Gastroesophageal sphincter (tissue), 4 donors: ENCODE data around the gene GEMIN5. TPM values are rescaled to one million over a fixed set of nuclear protein-coding genes. Genes with fewer than 3 reads are reported as not detected.
A peak's percentile ranks its signal among the peaks of the same experiment; 100 is the strongest.
"Not testable (repeated sequence)": the region's sequence is repeated elsewhere in the genome, so short reads cannot be mapped to it uniquely, and the experiment has no call there.

Experiments used
- ATAC-seq: fragments of 150-250 bp; one replicate; pipeline ENCODE4 v1.9.1; 2016; ENCODE audit warnings: mild to moderate bottlenecking, moderate library complexity
- H3K27ac ChIP-seq, 4 donors: fragments of 200-600 bp; sonication (generic) in 3 of 4; 1 replicate in 3 of 4; 2 replicates in 1 of 4; pipeline ENCODE4 v1.5.1; 2016 to 2019
- H3K27me3 ChIP-seq: fragments of 200-600 bp; sonication (generic); one replicate; pipeline ENCODE4 v1.5.1; 2019
- H3K36me3 ChIP-seq, 2 donors: fragments of 200-600 bp; sonication (generic); one replicate each; pipeline ENCODE4 v1.5.1; 2019; ENCODE audit warnings: control low read depth in 1 of 2
- H3K4me1 ChIP-seq, 3 donors: fragments of 200-600 bp; sonication (generic); 1 replicate in 2 of 3; 2 replicates in 1 of 3; pipeline ENCODE4 v1.5.1; 2016 to 2019; ENCODE audit warnings: control low read depth in 2 of 3
- H3K4me3 ChIP-seq, 2 donors: fragments of 200-600 bp; sonication (generic); one replicate each; pipeline ENCODE4 v1.5.1; 2019; ENCODE audit warnings: mild to moderate bottlenecking in 1 of 2, moderate library complexity in 1 of 2
- H3K9me3 ChIP-seq, 3 donors: fragments of 200-600 bp; sonication (generic); one replicate each; pipeline ENCODE4 v1.5.1; 2017 to 2019; ENCODE audit warnings: control low read depth in 2 of 3
- CTCF ChIP-seq, 4 experiments: fragments of 200-600 bp in 2 of 4; fragments of 450-650 bp in 2 of 4; sonication (generic) in 1 of 4; IDR thresholded peaks; one replicate each; pipeline ENCODE4 v1.5.1; 2017 to 2019; ENCODE audit warnings: antibody characterized with exemption in 4 of 4, mild to moderate bottlenecking in 2 of 4, moderate library complexity in 2 of 4
- EP300 ChIP-seq: sonication (generic); formaldehyde crosslinking; IDR thresholded peaks from one replicate; pipeline ENCODE4 v1.6.1; 2017; ENCODE audit warnings: antibody characterized with exemption, mild to moderate bottlenecking
- POLR2A ChIP-seq, 2 donors: fragments of 450-650 bp; IDR thresholded peaks; one replicate each; pipeline ENCODE4 v1.6.1; 2017; ENCODE audit warnings: antibody characterized with exemption in 2 of 2, mild to moderate bottlenecking in 2 of 2, moderate library complexity in 1 of 2
- POLR2AphosphoS5 ChIP-seq: sonication (generic); formaldehyde crosslinking; IDR thresholded peaks from one replicate; pipeline ENCODE4 v1.6.1; 2017; ENCODE audit warnings: antibody characterized with exemption
- WGBS, 2 donors: methylation state at CpG; one replicate each; pipeline ENCODE4 v1.1.5; 2018; ENCODE audit warnings: low coverage in 1 of 2; 5-methylcytosine and 5-hydroxymethylcytosine counted together
- total RNA-seq, 4 donors: library from RNA; depleted of rRNA; stranded (reverse); fragments of >200 nt; gene quantifications; one replicate each; pipeline ENCODE4 v1.1.0, GENCODE V29; 2016

GEMIN5 gene
- 10 to 100 TPM; 15.8 to 30.0 (median 19.4) TPM for total RNA-seq

- no peaks in the 10 kb centered on the region for H3K9me3 ChIP-seq
- 0% methylated on average over 17 of the region's 61 CpGs; no CpG with 5 or more reads in 1 of the 2 donors for WGBS, 2 donors
- peak within 1 kb of the TSS; percentile 69 to 80 for H3K4me3 ChIP-seq
- peak in 1 of 2 donors; percentile 42 for TF ChIP-seq POLR2A (IDR thresholded peaks at IDR 0.05)
- peak in 1 of 4 experiments; percentile 20 for TF ChIP-seq CTCF (IDR thresholded peaks at IDR 0.05)
- no peak for TF ChIP-seq EP300
- TF ChIP-seq POLR2AphosphoS5, result peak; percentile 86
- peak within 1 kb of the TSS; percentile 16 to 82 (median 78) for H3K27ac ChIP-seq
- H3K27me3 ChIP-seq, result no peaks in the 10 kb centered on the region
- peaks cover 0 to 25% of the 10 kb centered on the region in 2 donors for H3K36me3 ChIP-seq
- peaks cover 0 to 46% (median 18%) of the 10 kb centered on the region in 3 donors for H3K4me1 ChIP-seq
- ATAC-seq, result peak; percentile 95
These were observed at the start of gene GEMIN5 for GRCh38 chr5:154937718-154938466. GEMIN5 (minus strand) TSS chr5:154938211; CDS start chr5:154938133, 78 bp downstream.

GRCh38 chr5:154986151-154986550 lies 48.1 kb upstream of the GEMIN5 start:
- 40 to 83% methylated on average over 2 to 4 of the region's 4 CpGs for whole genome bisulfite sequencing, 2 donors
- TF ChIP-seq POLR2A (IDR thresholded peaks at IDR 0.05), result no peak
- no peak for TF ChIP-seq POLR2AphosphoS5
- TF ChIP-seq CTCF (IDR thresholded peaks at IDR 0.05), result no peak
- TF ChIP-seq EP300, result no peak

GRCh38 chr5:154984946-154985516 lies 47.0 kb upstream of the GEMIN5 start:
- H3K36me3 ChIP-seq, result no peaks in the 10 kb centered on the region
- no peaks in the 10 kb centered on the region for H3K9me3 ChIP-seq
- 61 to 77% methylated on average over 8 of the region's 8 CpGs for WGBS, 2 donors
- peaks cover 4% of the 10 kb centered on the region for H3K27me3 ChIP-seq
- H3K4me3 ChIP-seq, result no peak overlapping the region
- H3K27ac ChIP-seq, result no peak overlapping the region
- no peak for ATAC-seq
- TF ChIP-seq EP300, result no peak
- no peak for TF ChIP-seq POLR2A (IDR thresholded peaks at IDR 0.05)
- TF ChIP-seq POLR2AphosphoS5, result no peak
- no peak for TF ChIP-seq CTCF (IDR thresholded peaks at IDR 0.05)
- H3K4me1 ChIP-seq, result no peaks in the 10 kb centered on the region

More at GRCh38 chr5:154986151-154986550, 48.1 kb upstream of the GEMIN5 start:
- Histone ChIP-seq H3K4me1 (no peaks in the 10 kb centered on the region), H3K36me3 (no peaks in the 10 kb centered on the region), H3K4me3 (no peak overlapping the region), H3K27me3 (peaks cover 4% of the 10 kb centered on the region), H3K9me3 (no peaks in the 10 kb centered on the region), H3K27ac (no peak overlapping the region)
- no peak for ATAC-seq

GRCh38 chr5:154978294-154978693 lies 40.3 kb upstream of the GEMIN5 start:
- not testable (repeated sequence) for H3K27me3 ChIP-seq, H3K27ac ChIP-seq, H3K4me3 ChIP-seq, H3K9me3 ChIP-seq, ATAC-seq, H3K4me1 ChIP-seq, H3K36me3 ChIP-seq
- WGBS, 2 donors, result 77% methylated on average over 2 of the region's 2 CpGs; no CpG with 5 or more reads in 1 of the 2 donors

- 67 to 75% methylated on average over 1 of the region's 1 CpG for WGBS, 2 donors
- Histone ChIP-seq H3K4me3 (no peak overlapping the region), H3K9me3 (no peaks in the 10 kb centered on the region), H3K4me1 (no peaks in the 10 kb centered on the region), H3K36me3 (peaks cover 0 to 8% of the 10 kb centered on the region in 2 donors), H3K27ac (no peak overlapping the region), H3K27me3 (no peaks in the 10 kb centered on the region)
- ATAC-seq, result no peak
- no peak for TF ChIP-seq CTCF (IDR thresholded peaks at IDR 0.05)
- no peak for TF ChIP-seq POLR2AphosphoS5
- TF ChIP-seq EP300, result no peak
- TF ChIP-seq POLR2A (IDR thresholded peaks at IDR 0.05), result no peak
These were observed 39.4 kb upstream of the GEMIN5 start for GRCh38 chr5:154977409-154977808.

GRCh38 chr5:154976082-154976481 lies 38.1 kb upstream of the GEMIN5 start:
- H3K9me3 ChIP-seq, result not testable (repeated sequence)

More at GRCh38 chr5:154976082-154976481, 38.1 kb upstream of the GEMIN5 start:
- not testable (repeated sequence) for ATAC-seq, H3K27ac ChIP-seq, H3K36me3 ChIP-seq, H3K4me3 ChIP-seq, H3K27me3 ChIP-seq, H3K4me1 ChIP-seq
- 90 to 98% methylated on average over 5 to 9 of the region's 9 CpGs for WGBS, 2 donors
